IPS-NIHi11 (cell line): Measurements from ENCODE around the gene CPLANE2.
"Not testable (repeated sequence)": the region's sequence is repeated elsewhere in the genome, so short reads cannot be mapped to it uniquely, and the experiment has no call there.

Experiments
- DNase-seq: peaks from one replicate; pipeline ENCODE4 v3.0.0; 2012; ENCODE audit warnings: mixed read lengths, low spot score

CPLANE2 gene

GRCh38 chr1:16229976-16230740 is 6.8 kb downstream of the CPLANE2 start:
- no peak for DNase-seq

- DNase-seq: peak; percentile 96
Observed at GRCh38 chr1:16226490-16227179, 10.3 kb downstream of the CPLANE2 start.

- DNase-seq: no peak
Observed at GRCh38 chr1:16226129-16226489, 10.9 kb downstream of the CPLANE2 start.

- no peak for DNase-seq
Observed at GRCh38 chr1:16224472-16224871, 12.5 kb downstream of the CPLANE2 start.

GRCh38 chr1:16222716-16223115 is 14.3 kb downstream of the CPLANE2 start:
- not testable (repeated sequence) for DNase-seq

GRCh38 chr1:16221499-16221898 is 15.5 kb downstream of the CPLANE2 start:
- DNase-seq: no peak

GRCh38 chr1:16219968-16220500 is 16.9 kb downstream of the CPLANE2 start:
- DNase-seq: no peak

GRCh38 chr1:16218674-16219071 is 18.3 kb downstream of the CPLANE2 start:
- DNase-seq: no peak

- no peak for DNase-seq
Observed at GRCh38 chr1:16218014-16218673, 18.8 kb downstream of the CPLANE2 start.

- peak; percentile 97 for DNase-seq
Observed at GRCh38 chr1:16217061-16217785, 19.8 kb downstream of the CPLANE2 start.

GRCh38 chr1:16215882-16216753 is 20.9 kb downstream of the CPLANE2 start:
- peak; percentile 90 for DNase-seq

GRCh38 chr1:16215240-16215639 is 21.7 kb downstream of the CPLANE2 start:
- DNase-seq: not testable (repeated sequence)

GRCh38 chr1:16213544-16213943 is 23.4 kb downstream of the CPLANE2 start:
- not testable (repeated sequence) for DNase-seq

- DNase-seq: no peak
Observed at GRCh38 chr1:16213013-16213412, 24.0 kb downstream of the CPLANE2 start.

- DNase-seq: peak; percentile 51
Observed at GRCh38 chr1:16212251-16212961, 24.6 kb downstream of the CPLANE2 start, which contains the start of gene ARHGEF19. Gene ARHGEF19 (minus strand): TSS chr1:16212652. CDS start chr1:16209054, 3,598 bp downstream.

GRCh38 chr1:16211824-16212223 is 25.2 kb downstream of the CPLANE2 start:
- no peak for DNase-seq

GRCh38 chr1:16210581-16210980 is 26.4 kb downstream of the CPLANE2 start:
- no peak for DNase-seq

- DNase-seq: no peak
Observed at GRCh38 chr1:16209847-16210407, 27.1 kb downstream of the CPLANE2 start.

GRCh38 chr1:16209132-16209846 is 27.7 kb downstream of the CPLANE2 start:
- DNase-seq: no peak
